ENCODE data around the gene JUND. TPM values are rescaled to one million over a fixed set of nuclear protein-coding genes. Genes with fewer than 3 reads are reported as not detected.
A peak's percentile ranks its signal among the peaks of the same experiment; 100 is the strongest.

JUND gene
- total and polyA plus RNA-seq, 4 donors: 12.8 to 103 (median 41.8) TPM

DNA sequence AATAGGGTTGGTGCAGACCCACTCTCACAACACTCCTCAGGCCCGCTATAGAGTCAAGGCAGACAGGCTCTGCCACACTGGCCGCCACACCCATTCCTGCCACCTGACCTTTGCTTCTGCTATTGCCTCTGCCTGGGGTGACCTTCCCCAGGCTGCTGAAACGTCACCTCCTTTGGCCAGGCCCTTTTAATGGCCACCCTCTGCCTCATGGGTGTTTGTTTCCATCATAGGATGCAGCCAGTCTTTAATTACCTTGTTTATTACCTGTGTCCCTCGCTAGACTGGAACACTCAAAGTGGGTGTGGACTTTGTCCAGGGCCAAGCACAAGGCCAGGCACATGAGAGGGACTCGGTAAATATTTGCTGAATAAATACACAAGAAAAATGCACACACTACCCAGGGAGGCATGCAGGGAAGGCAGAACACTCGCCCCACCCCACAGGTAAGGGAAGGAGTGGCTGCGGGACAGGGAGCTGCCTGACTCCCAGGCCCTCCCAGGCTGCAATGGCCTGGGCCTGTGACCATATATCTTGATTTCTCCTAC is 38.2 kb upstream of the JUND start (continued):
- TF ChIP-seq, protein P1, sequence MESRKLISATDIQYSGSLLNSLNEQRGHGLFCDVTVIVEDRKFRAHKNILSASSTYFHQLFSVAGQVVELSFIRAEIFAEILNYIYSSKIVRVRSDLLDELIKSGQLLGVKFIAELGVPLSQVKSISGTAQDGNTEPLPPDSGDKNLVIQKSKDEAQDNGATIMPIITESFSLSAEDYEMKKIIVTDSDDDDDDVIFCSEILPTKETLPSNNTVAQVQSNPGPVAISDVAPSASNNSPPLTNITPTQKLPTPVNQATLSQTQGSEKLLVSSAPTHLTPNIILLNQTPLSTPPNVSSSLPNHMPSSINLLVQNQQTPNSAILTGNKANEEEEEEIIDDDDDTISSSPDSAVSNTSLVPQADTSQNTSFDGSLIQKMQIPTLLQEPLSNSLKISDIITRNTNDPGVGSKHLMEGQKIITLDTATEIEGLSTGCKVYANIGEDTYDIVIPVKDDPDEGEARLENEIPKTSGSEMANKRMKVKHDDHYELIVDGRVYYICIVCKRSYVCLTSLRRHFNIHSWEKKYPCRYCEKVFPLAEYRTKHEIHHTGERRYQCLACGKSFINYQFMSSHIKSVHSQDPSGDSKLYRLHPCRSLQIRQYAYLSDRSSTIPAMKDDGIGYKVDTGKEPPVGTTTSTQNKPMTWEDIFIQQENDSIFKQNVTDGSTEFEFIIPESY (IDR thresholded peaks at IDR 0.05): no peak
- TF ChIP-seq RXRA (IDR thresholded peaks at IDR 0.05): peak; percentile 78 to 81
- no peak for TF ChIP-seq NR2F2 (IDR thresholded peaks at IDR 0.05)

DNA sequence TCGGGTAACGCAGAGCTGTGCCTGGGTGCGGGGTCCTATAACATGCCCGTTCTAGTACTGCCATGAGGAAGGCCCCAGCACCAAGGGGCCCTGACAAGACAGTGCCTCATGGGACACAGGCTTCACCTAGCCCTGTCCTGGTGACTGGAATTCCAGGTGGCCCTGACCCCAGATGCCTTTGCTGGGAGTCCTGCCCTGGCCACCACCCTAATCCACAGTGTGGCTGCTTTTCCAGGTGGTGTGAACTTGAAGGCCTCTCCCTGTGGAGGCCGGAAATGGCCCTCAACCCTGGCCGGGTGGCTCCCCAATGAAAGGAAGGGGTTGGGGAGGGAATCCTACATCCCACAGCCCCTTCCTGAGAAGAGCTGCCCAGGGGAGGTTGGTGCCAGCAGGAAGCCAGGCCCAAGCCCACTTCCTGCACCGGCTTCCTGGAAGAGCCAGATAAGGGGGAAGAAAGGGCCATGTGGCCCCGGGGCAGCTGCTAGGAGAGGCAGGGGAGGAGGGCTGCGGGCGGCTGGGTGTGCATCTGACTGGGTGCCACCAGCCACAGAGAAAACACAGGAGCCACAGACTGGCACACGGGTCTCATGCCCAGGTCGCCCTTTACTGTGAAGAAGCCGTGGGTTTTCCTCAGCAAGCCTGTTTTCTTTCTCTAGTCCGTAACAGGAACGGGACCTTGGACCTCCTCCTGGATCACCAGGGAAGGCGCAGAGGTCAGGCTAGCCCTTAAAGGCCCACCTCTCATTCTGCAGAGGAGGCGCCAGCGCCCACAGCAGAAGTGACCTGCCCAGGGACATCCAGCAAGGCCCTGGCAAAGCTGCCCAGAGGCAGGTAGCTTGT is 36.8 kb upstream of the JUND start:
- peaks cover 13 to 43% (median 33%) of the 10 kb centered on the region in 4 donors for H3K4me1 ChIP-seq (ENCODE audit: control insufficient read depth in 4 of 4, insufficient read depth in 4 of 4, low read length in 3 of 4)
- H3K9me3 ChIP-seq (ENCODE audit: control insufficient read depth in 4 of 4, low read length in 3 of 4): no peaks in the 10 kb centered on the region
- H3K4me3 ChIP-seq (ENCODE audit: low read depth in 1 of 3, low read length in 3 of 3): no peak overlapping the region
- no peaks in the 10 kb centered on the region for H3K27me3 ChIP-seq (ENCODE audit: control insufficient read depth in 4 of 4, insufficient read depth in 4 of 4, low read length in 3 of 4)
- WGBS: 53% methylated on average over 18 of the region's 18 CpGs
- peak overlapping the region; percentile 3 to 37 for H3K27ac ChIP-seq (ENCODE audit: low read depth in 1 of 2, low read length in 2 of 2)
- no peaks in the 10 kb centered on the region for H3K36me3 ChIP-seq (ENCODE audit: control insufficient read depth in 4 of 4, insufficient read depth in 3 of 4, low read depth in 1 of 4, low read length in 3 of 4)
- H3K9ac ChIP-seq (ENCODE audit: low read depth in 1 of 2, low read length in 2 of 2): no peak overlapping the region
- DNase-seq (ENCODE audit: low spot score): peak; percentile 49
- TF ChIP-seq SP1 (IDR thresholded peaks at IDR 0.05): peak; percentile 13
- TF ChIP-seq, protein P2, sequence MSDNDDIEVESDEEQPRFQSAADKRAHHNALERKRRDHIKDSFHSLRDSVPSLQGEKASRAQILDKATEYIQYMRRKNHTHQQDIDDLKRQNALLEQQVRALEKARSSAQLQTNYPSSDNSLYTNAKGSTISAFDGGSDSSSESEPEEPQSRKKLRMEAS (IDR thresholded peaks at IDR 0.05): peak; percentile 48
- no peak for TF ChIP-seq YY1 (IDR thresholded peaks at IDR 0.05)
- peak in 1 of 2 donors; percentile 27 for TF ChIP-seq HNF4A (conservative IDR thresholded peaks at IDR 0.05)
- TF ChIP-seq, protein P3, sequence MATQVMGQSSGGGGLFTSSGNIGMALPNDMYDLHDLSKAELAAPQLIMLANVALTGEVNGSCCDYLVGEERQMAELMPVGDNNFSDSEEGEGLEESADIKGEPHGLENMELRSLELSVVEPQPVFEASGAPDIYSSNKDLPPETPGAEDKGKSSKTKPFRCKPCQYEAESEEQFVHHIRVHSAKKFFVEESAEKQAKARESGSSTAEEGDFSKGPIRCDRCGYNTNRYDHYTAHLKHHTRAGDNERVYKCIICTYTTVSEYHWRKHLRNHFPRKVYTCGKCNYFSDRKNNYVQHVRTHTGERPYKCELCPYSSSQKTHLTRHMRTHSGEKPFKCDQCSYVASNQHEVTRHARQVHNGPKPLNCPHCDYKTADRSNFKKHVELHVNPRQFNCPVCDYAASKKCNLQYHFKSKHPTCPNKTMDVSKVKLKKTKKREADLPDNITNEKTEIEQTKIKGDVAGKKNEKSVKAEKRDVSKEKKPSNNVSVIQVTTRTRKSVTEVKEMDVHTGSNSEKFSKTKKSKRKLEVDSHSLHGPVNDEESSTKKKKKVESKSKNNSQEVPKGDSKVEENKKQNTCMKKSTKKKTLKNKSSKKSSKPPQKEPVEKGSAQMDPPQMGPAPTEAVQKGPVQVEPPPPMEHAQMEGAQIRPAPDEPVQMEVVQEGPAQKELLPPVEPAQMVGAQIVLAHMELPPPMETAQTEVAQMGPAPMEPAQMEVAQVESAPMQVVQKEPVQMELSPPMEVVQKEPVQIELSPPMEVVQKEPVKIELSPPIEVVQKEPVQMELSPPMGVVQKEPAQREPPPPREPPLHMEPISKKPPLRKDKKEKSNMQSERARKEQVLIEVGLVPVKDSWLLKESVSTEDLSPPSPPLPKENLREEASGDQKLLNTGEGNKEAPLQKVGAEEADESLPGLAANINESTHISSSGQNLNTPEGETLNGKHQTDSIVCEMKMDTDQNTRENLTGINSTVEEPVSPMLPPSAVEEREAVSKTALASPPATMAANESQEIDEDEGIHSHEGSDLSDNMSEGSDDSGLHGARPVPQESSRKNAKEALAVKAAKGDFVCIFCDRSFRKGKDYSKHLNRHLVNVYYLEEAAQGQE (IDR thresholded peaks at IDR 0.05): no peak
- no peak for TF ChIP-seq GABPA (IDR thresholded peaks at IDR 0.05 in 1 of 2, conservative IDR thresholded peaks at IDR 0.05 in 1 of 2)
- TF ChIP-seq NR2F2 (IDR thresholded peaks at IDR 0.05): peak; percentile 91
- TF ChIP-seq, protein P1 (IDR thresholded peaks at IDR 0.05): no peak
- TF ChIP-seq RXRA (IDR thresholded peaks at IDR 0.05): peak in 1 of 2 donors; percentile 28
